ENCODE measurements around the gene LRRFIP2. TPM values are rescaled to one million over a fixed set of nuclear protein-coding genes. Genes with fewer than 3 reads are reported as not detected.
A peak's percentile ranks its signal among the peaks of the same experiment; 100 is the strongest.

The LRRFIP2 gene
- total RNA-seq, 1 donor from 2014 or later: 26.7 TPM

DNA sequence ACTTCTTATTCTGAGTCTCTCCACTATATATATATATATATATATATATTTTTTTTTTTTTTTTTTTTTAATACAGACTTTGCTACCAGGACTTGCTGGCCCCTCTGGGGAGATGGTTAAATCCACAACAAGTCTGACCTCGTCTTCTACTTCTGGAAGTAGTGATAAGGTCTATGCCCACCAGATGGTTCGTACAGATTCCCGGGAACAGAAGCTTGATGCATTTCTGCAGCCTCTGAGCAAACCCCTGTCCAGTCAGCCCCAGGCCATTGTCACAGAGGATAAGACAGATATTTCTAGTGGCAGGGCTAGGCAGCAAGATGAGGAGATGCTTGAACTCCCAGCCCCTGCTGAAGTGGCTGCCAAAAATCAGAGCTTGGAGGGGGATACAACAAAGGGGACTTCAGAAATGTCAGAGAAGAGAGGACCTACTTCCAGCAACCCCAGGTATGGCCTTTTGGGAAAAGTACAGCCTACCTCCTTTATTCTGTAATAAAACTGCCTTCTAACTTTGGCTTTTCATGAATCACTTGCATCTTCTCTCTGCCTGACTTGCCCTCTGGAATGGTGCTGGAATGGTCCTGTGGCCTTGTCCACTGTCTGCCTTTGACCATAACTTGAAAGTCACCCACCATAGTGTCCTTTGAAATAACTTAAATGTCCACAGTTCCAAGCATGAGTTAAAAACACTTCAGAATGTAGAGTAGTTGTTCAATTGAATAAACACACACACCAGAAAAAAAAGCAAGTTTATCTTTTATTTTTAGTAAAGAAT, 148.6 kb downstream of the LRRFIP2 start:
- no peak for DNase-seq (ENCODE audit: low read depth in 2 of 2)

DNA sequence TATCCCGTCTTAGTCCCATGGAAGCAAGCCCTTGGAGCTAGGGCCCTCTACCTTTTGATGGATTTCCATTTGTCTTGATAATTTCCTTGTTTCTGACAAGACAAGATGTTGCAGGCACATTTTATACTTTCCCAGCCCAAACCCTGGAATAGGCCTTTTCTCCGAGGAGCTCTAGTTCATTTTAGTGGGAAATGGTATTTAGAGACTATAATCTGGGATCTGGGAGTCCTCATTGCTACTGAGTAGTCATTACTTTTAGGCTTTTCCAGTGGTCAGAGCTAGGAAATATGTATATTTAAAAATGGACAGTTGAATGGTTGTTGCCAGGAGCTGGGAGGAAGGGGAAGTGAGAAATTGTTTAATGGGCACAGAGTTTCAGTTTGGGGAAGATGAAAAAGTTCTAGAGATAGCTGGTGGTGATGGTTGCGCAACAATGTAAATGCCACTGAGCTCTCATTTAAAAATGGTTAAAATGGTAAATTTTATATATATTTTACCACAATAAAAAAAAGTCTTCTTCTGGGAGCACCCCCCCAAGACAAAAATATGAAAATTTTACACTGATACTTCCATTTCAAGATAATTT, 149.5 kb downstream of the LRRFIP2 start:
- DNase-seq (ENCODE audit: low read depth in 2 of 2): no peak

DNA sequence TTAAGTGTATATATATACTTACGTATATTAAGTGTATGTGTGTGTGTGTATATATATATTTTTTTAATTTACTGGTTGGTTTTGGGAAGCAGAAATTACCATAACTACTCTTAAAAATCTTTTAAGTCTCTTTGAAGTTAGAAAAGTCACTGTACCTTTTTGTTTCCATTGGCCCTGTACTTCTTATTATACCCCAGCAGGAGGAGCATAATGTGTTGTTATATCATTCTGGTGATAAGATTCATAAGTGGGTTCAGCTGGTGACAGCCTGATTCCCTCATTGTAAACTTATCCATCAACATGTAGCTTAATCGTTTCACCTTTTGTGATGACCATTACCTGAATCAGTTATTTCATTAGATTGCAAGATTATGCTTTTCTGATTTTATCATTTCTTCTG, 150.3 kb downstream of the LRRFIP2 start:
- peak; percentile 11 to 48 for DNase-seq (ENCODE audit: low read depth in 2 of 2)

DNA sequence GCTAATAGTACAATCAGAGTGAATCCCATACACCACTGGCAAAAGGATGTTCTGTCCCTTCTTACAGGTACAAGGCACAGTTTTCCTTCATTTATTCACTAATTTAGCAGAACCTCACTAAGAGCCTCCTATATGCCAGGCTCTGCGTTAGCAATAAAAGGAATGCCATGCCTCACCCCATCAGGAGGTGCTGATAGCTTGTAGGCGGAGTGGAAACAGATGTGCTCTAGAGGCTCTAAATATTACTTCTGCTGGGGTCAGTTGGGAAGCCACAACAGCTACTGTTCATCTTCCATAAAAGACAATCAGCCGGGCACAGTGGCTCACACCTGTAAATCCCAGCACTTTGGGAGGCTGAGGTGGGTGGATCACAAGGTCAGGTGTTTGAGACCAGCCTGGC, 156.7 kb downstream of the LRRFIP2 start:
- DNase-seq (ENCODE audit: low read depth in 2 of 2): no peak

DNA sequence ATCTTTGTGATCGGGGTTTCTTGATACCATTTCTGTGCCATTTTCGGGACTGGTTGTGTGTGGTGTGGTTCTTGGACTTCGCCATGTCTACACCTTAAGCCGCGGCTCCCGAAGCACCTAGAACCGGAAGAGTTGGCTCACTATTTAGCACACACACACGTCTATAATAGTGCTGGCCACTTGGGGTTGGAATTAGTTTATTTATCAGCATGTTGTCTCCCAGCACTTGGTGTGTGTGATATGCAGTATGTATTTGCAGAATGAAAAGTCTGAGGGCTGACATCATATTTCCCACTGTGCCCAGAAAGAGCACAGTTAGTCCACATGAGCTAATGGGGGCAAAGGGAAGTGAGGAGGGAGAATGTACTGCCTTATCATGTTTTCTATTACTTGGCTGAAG, 157.5 kb downstream of the LRRFIP2 start:
- DNase-seq (ENCODE audit: low read depth in 2 of 2): no peak

DNA sequence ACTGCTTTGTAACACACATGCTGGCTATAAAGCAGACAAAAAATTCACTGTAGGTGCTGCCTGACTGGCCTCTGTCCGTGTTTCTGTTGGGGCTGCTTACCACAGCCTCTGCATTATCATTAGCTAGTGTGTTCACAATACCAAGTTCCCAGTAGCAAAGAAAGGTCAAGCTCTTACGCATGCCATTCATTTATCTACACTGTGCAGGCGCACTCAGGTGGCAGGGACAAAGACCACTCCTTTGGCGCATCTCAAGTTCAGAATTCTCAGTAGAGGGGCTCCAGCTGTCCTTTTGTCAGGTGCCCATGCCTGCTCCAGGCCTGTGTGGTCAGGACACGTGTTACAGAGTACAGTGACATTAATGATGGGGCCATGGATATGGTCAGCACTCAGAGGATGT, 158.7 kb downstream of the LRRFIP2 start:
- no peak for DNase-seq (ENCODE audit: low read depth in 2 of 2)

DNA sequence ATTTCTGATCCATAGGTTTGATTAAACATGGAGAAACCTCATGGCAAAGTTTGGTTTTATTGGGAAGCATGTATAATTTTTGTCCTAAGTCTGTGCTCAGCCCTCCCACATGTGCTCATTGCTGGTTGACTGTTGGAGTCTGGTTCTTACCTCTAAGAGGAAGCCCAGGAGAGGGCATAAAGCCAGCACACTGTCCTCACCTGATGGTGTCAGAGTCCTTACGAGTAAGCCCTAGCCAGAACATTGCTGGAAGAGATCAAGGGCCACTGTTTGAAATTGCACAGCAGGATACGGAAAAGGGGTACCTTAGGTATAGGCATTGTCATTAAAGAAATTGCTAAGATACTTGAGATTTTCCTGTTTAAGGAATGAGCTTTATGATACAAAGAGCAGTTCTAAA, 159.8 kb downstream of the LRRFIP2 start:
- DNase-seq (ENCODE audit: low read depth in 2 of 2): no peak

Other genes starting within 250 kb of the LRRFIP2 start
- 5.9 and 8.2 TPM in 2 replicates for gene TRANK1, start 229.5 kb downstream of the LRRFIP2 start, total RNA-seq
- gene EPM2AIP1, start 181.5 kb downstream of the LRRFIP2 start, total RNA-seq: 9.6 and 10.6 TPM in 2 replicates
- gene MLH1, start 181.1 kb downstream of the LRRFIP2 start, total RNA-seq: 31.7 and 32.7 TPM in 2 replicates
- gene GOLGA4, start 68.7 kb upstream of the LRRFIP2 start, total RNA-seq: 27.7 and 34.0 TPM in 2 replicates